Skeletal muscle tissue (tissue), 4 donors: ENCODE measurements around the gene MMP24. TPM values are rescaled to one million over a fixed set of nuclear protein-coding genes. Genes with fewer than 3 reads are reported as not detected.
A peak's percentile ranks its signal among the peaks of the same experiment; 100 is the strongest.

Experiments
- H3K27ac ChIP-seq: one replicate; pipeline ENCODE4 v1.7.0; 2013; ENCODE audit warnings: mild to moderate bottlenecking, low read depth, low read length, inconsistent platforms
- H3K27me3 ChIP-seq, 3 donors: one replicate each; pipeline ENCODE4 v1.7.0; 2013; ENCODE audit warnings: low read length in 3 of 3; ENCODE audit not compliant: control insufficient read depth in 3 of 3, insufficient read depth in 3 of 3
- H3K36me3 ChIP-seq, 3 donors: one replicate each; pipeline ENCODE4 v1.7.0; 2013; ENCODE audit warnings: low read length in 3 of 3; ENCODE audit not compliant: control insufficient read depth in 3 of 3, insufficient read depth in 3 of 3
- H3K4me1 ChIP-seq, 3 donors: one replicate each; pipeline ENCODE4 v1.7.0; 2013; ENCODE audit warnings: low read length in 3 of 3, mild to moderate bottlenecking in 3 of 3; ENCODE audit not compliant: control insufficient read depth in 3 of 3, insufficient read depth in 3 of 3
- H3K4me3 ChIP-seq, 3 donors: one replicate each; pipeline ENCODE4 v1.7.0; 2013; ENCODE audit warnings: low read length in 3 of 3
- H3K9ac ChIP-seq, 3 donors: one replicate each; pipeline ENCODE4 v1.7.0; 2013; ENCODE audit warnings: low read length in 3 of 3, mild to moderate bottlenecking in 3 of 3, moderate library complexity in 2 of 3, low read depth in 1 of 3
- H3K9me3 ChIP-seq, 3 donors: one replicate each; pipeline ENCODE4 v1.7.0; 2013; ENCODE audit warnings: low read length in 3 of 3; ENCODE audit not compliant: control insufficient read depth in 3 of 3
- total RNA-seq: library from RNA; depleted of rRNA; stranded (reverse); fragments of >200 nt; gene quantifications from one replicate; pipeline ENCODE4 v1.2.3, GENCODE V29; 2014
- donor health status: Osteomylitis.

Gene MMP24
- total RNA-seq, 1 donor from 2014 or later, result under 0.01 TPM

DNA sequence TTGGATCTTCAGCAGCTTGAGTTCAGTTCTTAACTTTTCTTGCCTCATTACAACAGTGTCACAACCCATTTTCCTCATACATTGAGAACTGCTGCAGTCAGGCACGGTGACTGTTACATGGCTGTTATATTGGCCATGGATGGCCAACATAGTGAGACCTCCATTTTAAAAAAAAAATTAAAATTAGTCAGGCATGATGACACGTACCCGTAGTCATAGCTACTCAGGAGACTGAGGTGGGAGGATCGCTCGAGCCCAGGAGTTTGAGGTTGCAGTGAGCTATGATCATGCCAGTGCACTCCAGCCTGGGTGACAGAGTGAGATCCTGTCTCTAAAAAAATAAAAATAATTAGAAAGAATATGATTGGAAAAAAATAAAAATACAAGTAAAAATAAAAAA, 9.9 kb upstream of the MMP24 start:
- no peaks in the 10 kb centered on the region for H3K36me3 ChIP-seq
- no peaks in the 10 kb centered on the region for H3K4me1 ChIP-seq
- H3K4me3 ChIP-seq, result no peak overlapping the region
- no peak overlapping the region for H3K27ac ChIP-seq
- no peaks in the 10 kb centered on the region for H3K9me3 ChIP-seq
- no peaks in the 10 kb centered on the region for H3K27me3 ChIP-seq
- no peak overlapping the region for H3K9ac ChIP-seq

DNA sequence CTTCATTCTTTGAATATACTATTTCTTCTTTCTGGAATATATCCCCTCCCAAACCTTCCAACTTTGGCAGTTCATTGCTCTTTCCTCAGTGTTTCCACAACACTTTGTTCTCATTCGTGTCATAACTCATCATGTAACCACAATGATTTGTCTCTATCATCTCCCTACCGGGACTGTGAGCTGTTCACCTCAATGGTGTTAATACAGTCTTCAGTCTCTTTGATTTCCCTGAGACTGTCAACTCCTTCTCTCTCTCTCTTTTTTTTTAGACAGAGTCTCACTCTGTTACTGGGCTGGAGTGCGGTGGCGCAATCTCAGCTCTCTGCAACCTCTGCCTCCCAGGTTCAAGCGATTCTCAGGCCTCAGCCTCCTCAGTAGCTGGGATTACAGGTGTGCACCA, 2.5 kb upstream of the MMP24 start:
- H3K9ac ChIP-seq, result no peak overlapping the region
- peaks cover 4 to 17% (median 11%) of the 10 kb centered on the region in 3 donors for H3K27me3 ChIP-seq
- H3K9me3 ChIP-seq, result no peaks in the 10 kb centered on the region
- H3K27ac ChIP-seq, result no peak overlapping the region
- no peaks in the 10 kb centered on the region for H3K36me3 ChIP-seq
- H3K4me3 ChIP-seq, result no peak overlapping the region
- peaks cover 4 to 9% (median 6%) of the 10 kb centered on the region in 3 donors for H3K4me1 ChIP-seq

DNA sequence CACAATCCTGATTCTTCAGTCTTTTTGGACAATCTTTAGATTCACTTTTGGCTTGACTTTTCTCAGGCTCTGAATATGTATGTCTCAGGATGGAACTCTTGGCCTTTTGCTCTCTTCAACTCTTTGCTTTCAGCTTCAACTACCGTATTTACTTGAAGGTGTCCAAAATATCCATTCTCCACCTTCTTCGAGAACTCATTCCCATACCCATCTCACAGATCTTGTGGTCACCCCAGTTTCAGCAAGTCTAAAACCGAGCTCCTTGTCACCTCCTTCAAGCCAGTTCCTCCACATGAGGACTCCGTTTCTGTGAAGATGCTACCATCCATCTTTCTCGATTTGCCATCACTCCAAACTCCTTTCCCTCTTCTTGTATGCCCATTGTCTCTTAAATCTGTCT, 2.0 kb upstream of the MMP24 start:
- H3K27me3 ChIP-seq, result peaks cover 4 to 17% (median 11%) of the 10 kb centered on the region in 3 donors

DNA sequence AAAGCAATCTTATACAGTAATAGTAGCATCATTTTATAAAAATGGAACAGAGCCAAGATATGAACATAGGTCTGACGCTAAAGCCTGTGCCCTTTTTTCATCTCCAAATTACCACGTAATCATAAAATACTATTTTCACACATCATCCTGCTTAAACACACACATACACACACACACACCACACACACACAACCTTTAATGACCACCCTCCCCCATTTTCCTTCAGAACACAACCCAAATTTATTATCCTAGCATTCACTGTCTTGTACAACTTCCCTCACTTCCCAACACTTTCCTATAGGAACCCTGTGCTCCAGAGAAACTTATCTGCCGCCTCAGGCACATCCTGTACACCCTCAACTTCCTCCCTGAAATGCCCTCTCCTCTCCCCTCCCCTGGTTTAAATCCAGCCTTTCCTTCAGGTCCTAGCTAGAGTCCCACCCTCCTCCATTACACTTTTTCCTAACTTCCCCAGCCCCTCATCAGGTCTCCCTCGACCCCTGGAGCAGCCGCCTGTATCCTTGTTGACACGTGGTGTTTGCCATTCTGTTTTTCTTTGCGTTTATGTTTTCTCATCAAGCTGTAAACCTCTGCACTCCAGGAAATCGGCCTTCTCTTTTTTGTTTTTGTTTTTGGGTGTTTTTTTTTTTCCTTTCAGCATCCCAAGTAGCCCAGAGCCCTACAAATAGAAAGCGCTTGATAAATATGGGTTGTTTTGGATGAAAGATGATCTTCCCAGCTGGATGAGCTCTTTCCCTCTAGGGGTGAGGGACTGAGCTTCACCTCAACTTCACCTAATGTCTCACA, 968 bp upstream of the MMP24 start:
- no peaks in the 10 kb centered on the region for H3K36me3 ChIP-seq
- H3K9ac ChIP-seq, result no peak overlapping the region
- peaks cover 4 to 17% (median 11%) of the 10 kb centered on the region in 3 donors for H3K27me3 ChIP-seq
- no peaks in the 10 kb centered on the region for H3K9me3 ChIP-seq
- peaks cover 4 to 9% (median 6%) of the 10 kb centered on the region in 3 donors for H3K4me1 ChIP-seq
- no peak overlapping the region for H3K4me3 ChIP-seq
- H3K27ac ChIP-seq, result no peak overlapping the region

More for the DNA sequence above, 2.0 kb upstream of the MMP24 start:
- no peak overlapping the region for H3K27ac ChIP-seq
- H3K4me1 ChIP-seq, result peaks cover 4 to 9% (median 6%) of the 10 kb centered on the region in 3 donors
- no peak overlapping the region for H3K4me3 ChIP-seq
- H3K36me3 ChIP-seq, result no peaks in the 10 kb centered on the region
- no peak overlapping the region for H3K9ac ChIP-seq
- H3K9me3 ChIP-seq, result no peaks in the 10 kb centered on the region

DNA sequence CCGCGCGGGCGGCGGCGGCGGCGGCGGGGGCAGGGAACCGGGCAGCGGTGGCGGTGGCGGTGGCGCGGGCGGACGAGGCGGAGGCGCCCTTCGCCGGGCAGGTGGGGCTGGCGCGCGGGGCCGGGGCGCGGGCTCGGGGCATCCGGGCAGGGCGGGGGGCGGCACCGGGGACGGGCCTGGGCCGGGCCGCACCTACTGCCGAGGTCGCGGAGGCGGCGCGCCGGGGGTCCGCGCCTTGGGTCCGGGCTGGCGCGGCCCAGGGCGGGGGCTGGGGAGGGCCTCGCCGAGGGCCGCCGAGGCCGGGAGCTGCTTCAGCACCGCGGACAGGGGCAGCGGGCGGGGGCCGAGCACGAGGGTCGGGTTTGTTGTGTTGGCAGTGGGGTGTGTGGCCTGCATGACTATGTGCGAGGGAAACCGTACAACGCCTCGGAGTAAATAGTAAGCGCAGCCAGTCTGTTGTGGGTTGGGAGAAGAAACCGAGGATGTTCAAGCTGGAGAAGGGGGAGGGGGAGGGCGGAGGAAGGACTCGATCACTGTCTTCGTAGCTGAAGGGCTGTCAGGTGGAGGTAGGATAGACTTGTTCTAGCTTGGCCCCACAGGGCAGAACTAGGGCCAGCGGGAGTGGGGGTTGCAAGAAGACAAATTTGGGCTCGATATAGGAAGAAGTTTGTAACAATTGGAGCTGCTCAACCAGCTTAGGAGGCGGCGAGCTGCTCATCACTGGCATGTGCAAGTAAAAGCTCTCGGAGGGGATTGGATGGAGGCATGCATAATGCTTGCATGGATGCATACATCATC, 593 bp downstream of the MMP24 start:
- H3K4me3 ChIP-seq, result peak overlapping the region; percentile 36 to 47 (median 45)
- no peaks in the 10 kb centered on the region for H3K9me3 ChIP-seq
- no peak overlapping the region for H3K27ac ChIP-seq
- H3K9ac ChIP-seq, result no peak overlapping the region
- peaks cover 4 to 17% (median 11%) of the 10 kb centered on the region in 3 donors for H3K27me3 ChIP-seq
- H3K36me3 ChIP-seq, result no peaks in the 10 kb centered on the region
- H3K4me1 ChIP-seq, result peaks cover 4 to 9% (median 6%) of the 10 kb centered on the region in 3 donors

DNA sequence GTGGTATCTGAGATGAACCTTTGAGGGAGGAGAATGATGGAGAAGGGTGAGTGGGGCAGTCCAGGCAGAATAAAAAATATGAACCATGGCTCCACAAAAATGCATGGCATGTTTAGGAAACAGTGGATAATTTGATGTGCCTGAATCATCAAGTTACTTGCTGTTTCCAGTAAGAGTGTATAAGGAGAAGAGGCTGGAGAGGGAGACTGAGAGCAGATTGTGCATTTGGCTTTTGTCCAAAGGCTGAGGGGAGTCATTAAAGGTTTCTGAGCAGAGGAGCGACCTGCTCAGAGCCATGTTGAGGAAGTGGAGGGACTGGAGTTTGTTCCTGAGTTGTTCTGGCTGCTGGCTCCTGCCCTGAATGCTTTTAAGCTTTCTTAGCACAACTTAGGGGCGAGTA, 6.1 kb downstream of the MMP24 start:
- H3K9me3 ChIP-seq, result no peaks in the 10 kb centered on the region
- peaks cover 0 to 12% (median 0%) of the 10 kb centered on the region in 3 donors for H3K27me3 ChIP-seq
- H3K9ac ChIP-seq, result no peak overlapping the region

DNA sequence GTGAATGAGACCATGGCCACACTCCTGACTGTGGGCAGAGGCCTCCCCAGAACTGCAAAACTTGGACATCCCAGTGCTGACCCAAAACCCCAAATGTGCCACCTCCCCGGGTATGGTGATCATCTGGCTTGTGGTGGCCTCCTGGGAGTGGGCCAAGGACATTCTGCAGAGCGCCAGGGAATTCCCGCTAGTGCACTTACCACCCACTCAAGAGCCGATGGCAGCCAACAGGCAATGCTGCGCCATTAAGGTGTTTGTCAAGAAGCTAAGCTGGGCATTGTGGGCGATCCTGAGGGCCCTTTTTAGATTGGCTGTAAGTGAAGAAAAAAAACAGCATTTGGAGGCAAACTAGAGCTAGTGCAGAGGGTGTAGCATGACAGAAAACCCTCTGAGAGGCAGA, 9.4 kb downstream of the MMP24 start:
- Histone ChIP-seq H3K4me1 (no peaks in the 10 kb centered on the region), H3K4me3 (no peak overlapping the region), H3K27me3 (peaks cover 0 to 5% (median 0%) of the 10 kb centered on the region in 3 donors), H3K9ac (no peak overlapping the region), H3K36me3 (no peaks in the 10 kb centered on the region), H3K27ac (no peak overlapping the region), H3K9me3 (no peaks in the 10 kb centered on the region)

More for the DNA sequence above, 6.1 kb downstream of the MMP24 start:
- Histone ChIP-seq H3K36me3 (no peaks in the 10 kb centered on the region), H3K4me3 (no peak overlapping the region), H3K4me1 (no peaks in the 10 kb centered on the region), H3K27ac (no peak overlapping the region)

DNA sequence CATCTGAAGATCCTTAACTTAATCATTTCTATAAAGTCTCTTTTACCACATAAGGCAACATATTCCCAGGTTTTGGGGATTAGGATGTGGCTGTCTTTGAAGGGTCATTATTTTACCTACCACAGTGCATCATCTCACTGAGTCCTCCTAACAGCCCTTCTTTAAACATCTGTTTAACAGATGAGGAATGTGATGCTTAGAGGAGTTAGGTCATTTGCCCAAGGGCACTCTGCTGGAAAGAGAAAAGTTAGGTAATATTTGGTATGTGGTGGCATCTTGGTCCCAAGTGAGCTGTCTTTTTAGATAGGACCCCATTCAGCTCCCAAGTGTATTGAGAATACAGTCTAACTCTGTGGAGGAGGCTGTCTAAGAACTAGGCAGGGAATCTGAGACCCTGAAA, 11.0 kb downstream of the MMP24 start:
- Histone ChIP-seq H3K4me3 (no peak overlapping the region), H3K9ac (no peak overlapping the region), H3K27ac (no peak overlapping the region), H3K9me3 (no peaks in the 10 kb centered on the region), H3K36me3 (no peaks in the 10 kb centered on the region), H3K27me3 (peaks cover 0 to 4% (median 0%) of the 10 kb centered on the region in 3 donors), H3K4me1 (no peaks in the 10 kb centered on the region)

DNA sequence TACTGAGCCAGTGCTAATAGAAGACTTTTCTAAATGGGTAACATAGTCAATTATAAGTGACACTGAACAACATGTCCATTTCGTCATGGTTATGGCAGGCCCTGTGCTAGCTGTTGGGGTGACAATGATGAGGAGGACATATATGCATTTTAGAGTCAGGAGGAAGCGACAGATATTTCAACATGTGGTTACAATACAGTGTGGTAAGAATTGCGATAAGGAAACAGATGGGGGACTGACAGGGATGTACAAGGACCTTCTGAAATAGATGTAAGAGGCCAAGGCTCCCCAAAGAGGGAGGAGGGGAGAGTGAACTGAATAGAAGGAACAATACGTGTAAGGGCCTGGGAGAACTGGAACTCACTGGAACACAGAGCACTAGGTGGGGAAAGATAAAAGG, 11.7 kb downstream of the MMP24 start:
- H3K27me3 ChIP-seq, result no peaks in the 10 kb centered on the region
- no peaks in the 10 kb centered on the region for H3K36me3 ChIP-seq

DNA sequence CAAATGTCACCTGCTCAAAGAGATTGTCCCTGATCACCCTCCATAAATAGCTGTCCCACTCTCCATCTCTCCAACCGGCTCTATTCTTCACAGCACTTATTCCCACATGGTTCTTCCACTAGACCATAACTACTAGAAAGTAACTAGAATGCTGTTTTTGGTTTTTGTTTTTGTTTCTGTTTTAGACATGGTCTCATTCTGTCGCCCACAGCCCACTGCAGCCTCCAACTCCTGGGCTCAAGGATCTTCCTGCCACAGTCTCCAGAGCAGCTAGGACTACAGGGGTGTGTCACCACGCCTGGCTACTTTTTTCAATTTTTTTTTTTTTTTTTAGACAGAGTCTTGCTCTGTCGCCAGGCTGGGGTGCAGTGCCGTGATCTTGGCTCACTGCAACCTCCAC, 12.2 kb downstream of the MMP24 start:
- H3K36me3 ChIP-seq, result no peaks in the 10 kb centered on the region
- H3K9ac ChIP-seq, result no peak overlapping the region
- no peaks in the 10 kb centered on the region for H3K9me3 ChIP-seq
- no peaks in the 10 kb centered on the region for H3K27me3 ChIP-seq
- H3K4me1 ChIP-seq, result no peaks in the 10 kb centered on the region
- no peak overlapping the region for H3K4me3 ChIP-seq
- H3K27ac ChIP-seq, result no peak overlapping the region

More for the DNA sequence above, 11.7 kb downstream of the MMP24 start:
- no peaks in the 10 kb centered on the region for H3K9me3 ChIP-seq
- no peaks in the 10 kb centered on the region for H3K4me1 ChIP-seq
- H3K27ac ChIP-seq, result no peak overlapping the region
- no peak overlapping the region for H3K4me3 ChIP-seq
- no peak overlapping the region for H3K9ac ChIP-seq
